Heart left ventricle (tissue), 13 donors: ENCODE data around the gene CD247.

Experiments
- CTCF ChIP-seq, 12 donors: fragments of 200-600 bp; sonication (generic) in 4 of 12; IDR thresholded peaks; one replicate each; pipeline versions ENCODE4 v1.5.0 to v1.8.0; 2018 to 2022; ENCODE audit warnings: antibody characterized with exemption in 12 of 12, mild to moderate bottlenecking in 5 of 12
- POLR2A ChIP-seq, 2 donors: fragments of 450-650 bp; IDR thresholded peaks; one replicate each; pipeline ENCODE4 v1.6.1; 2017; ENCODE audit warnings: antibody characterized with exemption in 2 of 2, mild to moderate bottlenecking in 2 of 2, moderate library complexity in 2 of 2
- donor health status: ischemic (EF 13 %, LVEDD 7.1; RV severe dilation, severe dysfunction).
- donor health status: DM: no; HTN: yes; CAD: no.
- donor health status: DM: no; HTN: no; CAD: no.
- donor health status: ischemic (EF 25% LVEDD 6.9; RV normal size, moderate dysfunction).
- donor health status: ischemic (EF 25% LVEDD 5.7; RV mildly dilated, moderate dysfunction).
- donor health status: ischemic (EF 35%, LVEDD 5.7; RV mildly dilated, moderate dysfunction).
- donor health status: nonischemic (EF 11% LVEDD 7.7; RV severe dilation, severe dysfunction).
- donor health status: DM: yes; HTN: yes; CAD: no.
- donor health status: PGD.
- donor health status: ischemic (EF 29% LVEDD 5.4; RV normal size, mild dysfunction).
- donor health status: nonischemic (EF 23%, LVEDD 6.1; RV moderate dilation, normal function).

- TF ChIP-seq POLR2A (IDR thresholded peaks at IDR 0.05), result no peak
- TF ChIP-seq CTCF (IDR thresholded peaks at IDR 0.05), result no peak
Observed at GRCh38 chr1:167522246-167522645, 3.9 kb upstream of the CD247 start.
